GM21381 (cell line): ENCODE measurements around the gene ABCC2.
"Not testable (repeated sequence)": the region's sequence is repeated elsewhere in the genome, so short reads cannot be mapped to it uniquely, and the experiment has no call there.

Experiments
- ATAC-seq: cut with Tn5 transposase; IDR thresholded peaks from one replicate; pipeline ENCODE4 v1.9.1; 2021; ENCODE audit warnings: mild to moderate bottlenecking, moderate library complexity; ENCODE audit not compliant: unreplicated experiment

ABCC2 gene

GRCh38 chr10:99851825-99852224 is 69.4 kb downstream of the ABCC2 start:
- ATAC-seq, result no peak

GRCh38 chr10:99852481-99853213 is 70.2 kb downstream of the ABCC2 start:
- no peak for ATAC-seq

- ATAC-seq, result no peak
These were observed 71.2 kb downstream of the ABCC2 start for GRCh38 chr10:99853655-99854054.

GRCh38 chr10:99854860-99855259 is 72.4 kb downstream of the ABCC2 start:
- no peak for ATAC-seq

- ATAC-seq, result no peak
These were observed 73.1 kb downstream of the ABCC2 start for GRCh38 chr10:99855479-99856071.

- no peak for ATAC-seq
These were observed 76.4 kb downstream of the ABCC2 start for GRCh38 chr10:99858849-99859248.

- ATAC-seq, result no peak
These were observed 77.1 kb downstream of the ABCC2 start for GRCh38 chr10:99859585-99859984.

GRCh38 chr10:99860466-99860865 is 78.0 kb downstream of the ABCC2 start:
- no peak for ATAC-seq

GRCh38 chr10:99863535-99864240 is 81.2 kb downstream of the ABCC2 start:
- not testable (repeated sequence) for ATAC-seq

- not testable (repeated sequence) for ATAC-seq
These were observed 84.8 kb downstream of the ABCC2 start for GRCh38 chr10:99867250-99867649.

GRCh38 chr10:99869581-99870122 is 87.2 kb downstream of the ABCC2 start:
- no peak for ATAC-seq

- no peak for ATAC-seq
These were observed 87.8 kb downstream of the ABCC2 start for GRCh38 chr10:99870123-99870730.

GRCh38 chr10:99872367-99873162 is 90.1 kb downstream of the ABCC2 start:
- ATAC-seq, result no peak

- ATAC-seq, result no peak
These were observed 91.4 kb downstream of the ABCC2 start for GRCh38 chr10:99873846-99874245.

- no peak for ATAC-seq
These were observed 92.1 kb downstream of the ABCC2 start for GRCh38 chr10:99874341-99875085.

GRCh38 chr10:99875473-99875872 is 93.0 kb downstream of the ABCC2 start:
- ATAC-seq, result no peak

- ATAC-seq, result no peak
These were observed 97.8 kb downstream of the ABCC2 start for GRCh38 chr10:99880080-99880835.

GRCh38 chr10:99881371-99881770 is 98.9 kb downstream of the ABCC2 start:
- ATAC-seq, result no peak

GRCh38 chr10:99883523-99883922 is 101.1 kb downstream of the ABCC2 start:
- no peak for ATAC-seq
